Upper lobe of right lung (tissue), 1 donor: ENCODE measurements around the gene C10orf71. TPM values are rescaled to one million over a fixed set of nuclear protein-coding genes. Genes with fewer than 3 reads are reported as not detected.

Experiments
- ATAC-seq: fragments of 200-7000 bp; cut with Tn5 transposase; one replicate; pipeline ENCODE4 v1.9.1; 2020; ENCODE audit warnings: mild to moderate bottlenecking, moderate library complexity
- DNase-seq: peaks from one replicate; pipeline ENCODE4 v3.0.0-alpha.2; 2020
- H3K27ac ChIP-seq: fragments of 200-600 bp; one replicate; pipeline ENCODE4 v1.8.0; 2022
- H3K27me3 ChIP-seq: fragments of 200-600 bp; one replicate; pipeline ENCODE4 v1.8.0; 2022; ENCODE audit warnings: mild to moderate bottlenecking
- H3K36me3 ChIP-seq: fragments of 200-600 bp; one replicate; pipeline ENCODE4 v1.8.0; 2022
- H3K4me1 ChIP-seq: fragments of 200-600 bp; one replicate; pipeline ENCODE4 v1.8.0; 2022
- H3K4me3 ChIP-seq: fragments of 200-600 bp; one replicate; pipeline ENCODE4 v1.8.0; 2022; ENCODE audit warnings: mild to moderate bottlenecking
- H3K9me3 ChIP-seq: fragments of 200-600 bp; one replicate; pipeline ENCODE4 v1.8.0; 2022
- intact Hi-C: fragments of 100-400 bp; cut with DNase I; formaldehyde crosslinking; loops from one replicate; pipeline ENCODE4 v1.11.0; 2022
- total RNA-seq: library from RNA; stranded (reverse); fragmentation: NEBNext Ultra II Directional; extraction: Animal tissue kit (Norgen Biotek cat#: 25700); gene quantifications from one replicate; pipeline ENCODE4 v1.2.1, GENCODE V29; 2021
- TF ChIP-seq, protein P1 (sequence below): fragments of 200-600 bp; IDR thresholded peaks from one replicate; pipeline ENCODE4 v1.8.0; 2022; ENCODE audit warnings: antibody characterized with exemption
- donor health status: DM: no; HTN: yes; CAD: no; lungs with severe emphysema.

The C10orf71 gene
- total RNA-seq, 1 donor from 2014 or later: not detected

GRCh38 chr10:49375611-49376010 is 76.6 kb downstream of the C10orf71 start:
- H3K27me3 ChIP-seq: no peaks in the 10 kb centered on the region
- DNase-seq (no peak), ATAC-seq (no peak)
- intact Hi-C loops: no loop called here
- no peak overlapping the region for H3K4me3 ChIP-seq
- no peaks in the 10 kb centered on the region for H3K36me3 ChIP-seq
- H3K27ac ChIP-seq: no peak overlapping the region
- H3K4me1 ChIP-seq: no peaks in the 10 kb centered on the region
- no peaks in the 10 kb centered on the region for H3K9me3 ChIP-seq
- TF ChIP-seq, protein P1, sequence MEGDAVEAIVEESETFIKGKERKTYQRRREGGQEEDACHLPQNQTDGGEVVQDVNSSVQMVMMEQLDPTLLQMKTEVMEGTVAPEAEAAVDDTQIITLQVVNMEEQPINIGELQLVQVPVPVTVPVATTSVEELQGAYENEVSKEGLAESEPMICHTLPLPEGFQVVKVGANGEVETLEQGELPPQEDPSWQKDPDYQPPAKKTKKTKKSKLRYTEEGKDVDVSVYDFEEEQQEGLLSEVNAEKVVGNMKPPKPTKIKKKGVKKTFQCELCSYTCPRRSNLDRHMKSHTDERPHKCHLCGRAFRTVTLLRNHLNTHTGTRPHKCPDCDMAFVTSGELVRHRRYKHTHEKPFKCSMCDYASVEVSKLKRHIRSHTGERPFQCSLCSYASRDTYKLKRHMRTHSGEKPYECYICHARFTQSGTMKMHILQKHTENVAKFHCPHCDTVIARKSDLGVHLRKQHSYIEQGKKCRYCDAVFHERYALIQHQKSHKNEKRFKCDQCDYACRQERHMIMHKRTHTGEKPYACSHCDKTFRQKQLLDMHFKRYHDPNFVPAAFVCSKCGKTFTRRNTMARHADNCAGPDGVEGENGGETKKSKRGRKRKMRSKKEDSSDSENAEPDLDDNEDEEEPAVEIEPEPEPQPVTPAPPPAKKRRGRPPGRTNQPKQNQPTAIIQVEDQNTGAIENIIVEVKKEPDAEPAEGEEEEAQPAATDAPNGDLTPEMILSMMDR: no peak

Other genes starting within 250 kb of the C10orf71 start
- 19.5 TPM for gene VSTM4, start 183.6 kb upstream of the C10orf71 start, total RNA-seq
- gene FAM170B, start 165.1 kb upstream of the C10orf71 start, total RNA-seq: not detected
- 63.1 TPM for gene TMEM273, start 110.8 kb upstream of the C10orf71 start, total RNA-seq
- not detected for gene DRGX, start 96.9 kb downstream of the C10orf71 start, total RNA-seq
- 33.9 TPM for gene ERCC6, start 240.0 kb downstream of the C10orf71 start, total RNA-seq